ENCODE measurements around the gene NCF4.

NCF4 gene

DNA sequence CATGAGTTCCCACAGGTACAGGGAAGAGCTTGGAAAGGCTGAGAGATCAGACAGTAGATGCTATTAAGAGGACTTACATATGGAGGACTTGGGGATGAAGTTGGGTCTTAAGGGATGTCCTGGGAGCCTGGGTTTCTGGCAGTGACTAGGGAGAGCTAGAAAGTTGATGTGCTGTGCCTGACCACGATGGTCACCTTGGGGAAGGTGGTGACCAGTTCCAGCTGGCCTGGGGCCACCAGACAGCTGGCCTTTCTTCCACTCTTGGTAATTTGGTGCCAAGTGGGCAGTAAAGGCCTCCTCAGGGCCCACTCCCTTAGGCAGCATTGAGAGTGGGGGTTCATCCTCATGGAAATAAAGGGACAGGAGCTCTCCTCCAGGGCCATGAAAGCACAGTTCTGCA lies 38.7 kb downstream of the NCF4 start:
- no peak for DNase-seq

DNA sequence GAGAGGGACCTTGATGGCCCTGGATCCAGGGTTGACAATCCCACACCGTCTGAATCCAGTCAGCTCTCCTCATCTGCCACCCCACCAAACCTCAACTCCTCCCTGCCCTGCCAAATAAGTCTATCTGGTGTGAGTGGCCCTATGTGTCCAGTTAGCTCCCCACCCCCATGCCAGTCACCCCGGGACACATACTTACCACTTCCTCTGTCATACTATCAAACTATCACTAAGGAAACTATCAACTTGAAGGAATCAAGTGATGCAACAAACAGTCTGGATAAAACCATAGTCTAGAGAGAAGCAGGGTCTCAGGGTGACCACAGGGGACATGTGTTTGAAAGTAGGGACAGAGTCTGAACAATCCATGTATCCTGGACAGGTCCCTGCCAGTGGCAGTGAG lies 39.4 kb downstream of the NCF4 start:
- no peak for DNase-seq

DNA sequence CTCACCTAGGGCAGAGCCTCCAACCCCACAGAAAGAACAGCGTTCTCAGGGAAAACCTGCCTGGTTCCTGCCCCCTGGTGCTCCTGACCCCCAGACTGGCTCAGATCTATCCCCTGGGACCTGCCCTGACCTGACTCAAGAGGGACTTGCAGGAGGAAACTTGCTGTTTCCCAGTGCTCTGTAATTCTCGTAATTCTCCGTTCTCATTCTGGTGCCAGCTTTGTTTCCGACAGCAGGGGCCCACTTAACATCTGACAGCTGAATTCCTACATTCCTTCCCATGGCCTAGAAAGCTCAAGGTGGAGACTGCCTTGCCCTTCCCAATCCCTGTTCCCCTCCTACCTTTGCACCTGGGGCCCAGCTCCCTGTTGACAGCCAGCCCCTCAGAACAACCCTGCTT lies 40.1 kb downstream of the NCF4 start:
- DNase-seq: no peak

DNA sequence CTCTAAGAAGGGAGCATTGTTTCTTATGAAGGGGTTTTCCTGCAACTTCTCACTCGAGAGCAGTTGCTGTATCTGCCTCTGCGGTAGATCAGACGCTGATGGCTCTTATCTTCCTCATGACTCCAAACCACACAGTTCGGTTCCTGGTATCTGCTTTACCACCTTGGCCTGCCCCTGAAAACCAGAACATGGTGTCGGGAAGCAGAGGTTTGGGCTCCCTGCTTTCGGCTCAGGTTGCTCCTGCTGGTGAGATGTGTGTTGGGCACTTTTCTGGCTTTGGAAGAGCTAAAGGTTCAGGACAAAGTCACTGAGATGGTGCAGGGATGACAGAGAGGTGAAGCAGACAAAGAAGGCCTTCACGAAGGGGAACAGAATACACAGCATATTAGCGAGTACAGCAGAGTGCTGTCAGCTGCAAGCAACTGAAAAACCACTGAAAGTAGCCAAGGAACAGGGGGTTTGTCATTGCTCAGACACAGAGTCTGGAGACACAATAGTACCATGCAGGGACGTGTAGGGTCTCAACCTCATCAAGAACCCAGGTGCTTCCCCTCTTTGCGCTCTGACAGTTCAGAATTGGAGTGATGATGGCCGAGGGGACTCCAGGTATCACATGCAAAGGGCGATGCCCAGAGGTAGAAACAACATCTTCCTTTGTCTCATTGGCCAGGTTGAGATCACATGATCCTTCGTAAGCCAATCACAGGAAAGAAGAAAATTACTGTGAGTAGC lies 40.8 kb downstream of the NCF4 start:
- no peak for DNase-seq

DNA sequence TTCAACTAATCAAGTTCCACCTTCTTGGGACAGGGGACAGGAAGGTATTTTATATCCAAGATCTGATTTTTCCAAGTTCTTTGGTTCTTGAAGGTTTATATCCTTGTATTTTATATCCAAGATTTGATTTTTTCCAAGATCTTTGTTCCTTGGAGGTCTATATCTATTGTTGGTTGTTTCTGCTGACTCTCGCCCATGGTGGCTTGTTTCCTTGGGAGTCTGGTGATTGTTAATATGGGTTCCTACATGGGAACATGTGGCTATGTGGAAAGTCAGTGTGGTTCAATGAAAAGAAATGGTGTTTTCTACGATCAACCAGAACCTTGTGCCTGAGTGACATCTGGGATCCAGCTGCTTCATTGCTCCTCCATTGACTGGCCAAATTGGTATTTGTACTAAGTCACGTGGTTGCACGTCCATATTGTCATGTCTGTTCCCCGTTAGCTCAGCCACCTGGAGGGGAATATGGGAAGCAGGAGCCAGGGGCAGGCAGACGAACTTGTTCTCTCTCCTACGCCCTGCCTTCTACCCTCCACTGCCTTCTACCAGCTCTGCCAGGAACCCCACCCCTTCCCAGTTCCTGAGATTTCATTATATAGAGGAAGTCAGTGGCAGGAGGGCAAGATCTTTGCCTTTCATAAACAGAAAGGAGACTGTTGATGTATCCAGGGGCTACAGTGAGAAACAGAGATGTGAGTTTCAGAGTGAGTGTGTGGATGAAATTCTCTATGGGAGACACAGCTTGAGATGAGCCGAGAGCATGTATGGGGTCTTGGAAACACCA lies 41.5 kb downstream of the NCF4 start:
- no peak for DNase-seq

DNA sequence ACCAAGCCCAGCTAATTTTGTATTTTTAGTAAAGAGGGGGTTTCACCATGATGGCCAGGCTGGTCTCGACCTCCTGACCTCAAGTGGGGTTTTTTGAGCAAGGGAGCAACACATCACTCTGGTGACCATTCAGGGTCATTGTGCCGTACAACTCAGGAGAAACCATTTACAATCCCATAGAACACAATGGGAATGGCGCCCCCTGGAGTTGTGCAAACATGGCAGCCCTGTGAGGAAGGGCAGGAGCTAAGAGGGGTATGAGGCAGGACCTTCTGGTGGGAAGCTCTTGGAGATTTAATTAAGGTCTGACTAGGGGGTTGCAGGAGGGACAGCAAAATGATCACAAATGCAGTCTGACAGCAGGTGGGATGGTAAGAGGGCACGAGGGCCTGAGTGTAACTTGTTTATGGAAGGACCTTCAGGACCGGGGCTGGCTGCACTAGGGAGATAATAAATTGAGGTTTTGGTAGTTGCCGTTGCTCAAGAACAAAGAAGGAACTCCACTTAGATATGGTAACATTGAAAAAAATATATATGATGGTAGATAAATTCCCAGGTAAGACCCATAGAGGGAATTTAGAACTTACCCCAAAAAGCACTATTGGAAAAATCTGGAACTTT lies 43.6 kb downstream of the NCF4 start:
- DNase-seq: no peak

DNA sequence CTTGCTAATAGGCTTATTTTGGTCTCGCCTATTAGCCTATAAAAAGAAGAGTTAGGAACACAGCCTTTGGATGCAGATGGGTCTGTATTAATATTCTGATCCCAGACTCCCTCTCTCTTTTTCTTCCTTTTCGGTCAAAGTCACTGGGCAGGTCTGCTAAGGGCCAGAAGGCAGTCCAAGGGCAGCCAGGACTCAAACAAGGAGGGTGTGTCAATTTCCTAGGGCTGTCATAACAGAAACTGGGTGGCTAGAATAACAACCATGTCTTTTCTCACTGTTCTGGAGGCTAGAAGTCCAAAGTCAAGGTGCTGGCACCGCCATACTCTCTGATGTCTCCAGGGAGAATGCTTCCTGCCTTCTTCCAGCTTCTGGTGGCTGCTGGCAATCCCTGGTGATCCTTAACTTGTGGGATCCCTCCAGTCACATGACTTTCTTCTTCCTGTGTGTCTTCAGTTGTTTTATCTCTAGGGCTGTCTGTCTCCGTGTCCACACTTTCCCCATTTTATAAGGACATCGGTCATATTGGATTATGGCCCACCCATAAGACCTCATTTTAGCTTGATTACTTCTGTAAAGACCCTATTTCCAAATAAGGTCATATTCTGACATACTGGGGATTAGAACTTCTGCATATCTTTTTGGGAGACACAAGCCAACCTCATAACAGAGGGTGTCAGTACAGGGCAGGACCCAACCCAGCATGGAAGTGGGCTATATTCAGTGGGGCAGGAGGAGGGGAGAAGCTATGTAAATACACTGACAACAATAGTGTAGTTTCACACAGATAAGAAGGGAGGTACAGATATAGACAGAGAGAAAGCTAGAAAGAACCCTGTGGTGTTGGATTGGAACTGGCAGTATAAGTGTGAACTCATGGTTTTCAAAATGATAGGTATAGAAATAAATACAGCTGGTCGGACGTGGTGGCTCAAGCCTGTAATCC lies 46.7 kb downstream of the NCF4 start:
- DNase-seq: no peak

DNA sequence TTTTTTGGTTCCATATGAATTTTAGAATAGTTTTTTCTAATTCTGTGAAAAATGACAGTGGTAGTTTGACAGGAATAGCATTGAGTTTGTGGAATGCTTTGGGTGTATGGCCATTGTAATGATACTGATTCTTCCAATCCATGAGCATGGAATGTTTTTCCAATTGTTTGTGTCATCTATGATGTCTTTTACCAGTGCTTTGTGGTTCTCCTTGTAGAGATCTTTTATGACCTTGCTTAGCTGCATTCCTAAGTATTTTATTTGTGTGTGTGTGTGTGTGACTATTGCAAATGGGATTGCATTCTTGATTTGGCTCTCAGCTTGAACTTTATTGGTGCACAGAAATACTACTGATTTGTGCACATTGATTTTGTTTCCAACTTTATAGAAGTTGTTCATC lies 49.7 kb downstream of the NCF4 start:
- DNase-seq: no peak

DNA sequence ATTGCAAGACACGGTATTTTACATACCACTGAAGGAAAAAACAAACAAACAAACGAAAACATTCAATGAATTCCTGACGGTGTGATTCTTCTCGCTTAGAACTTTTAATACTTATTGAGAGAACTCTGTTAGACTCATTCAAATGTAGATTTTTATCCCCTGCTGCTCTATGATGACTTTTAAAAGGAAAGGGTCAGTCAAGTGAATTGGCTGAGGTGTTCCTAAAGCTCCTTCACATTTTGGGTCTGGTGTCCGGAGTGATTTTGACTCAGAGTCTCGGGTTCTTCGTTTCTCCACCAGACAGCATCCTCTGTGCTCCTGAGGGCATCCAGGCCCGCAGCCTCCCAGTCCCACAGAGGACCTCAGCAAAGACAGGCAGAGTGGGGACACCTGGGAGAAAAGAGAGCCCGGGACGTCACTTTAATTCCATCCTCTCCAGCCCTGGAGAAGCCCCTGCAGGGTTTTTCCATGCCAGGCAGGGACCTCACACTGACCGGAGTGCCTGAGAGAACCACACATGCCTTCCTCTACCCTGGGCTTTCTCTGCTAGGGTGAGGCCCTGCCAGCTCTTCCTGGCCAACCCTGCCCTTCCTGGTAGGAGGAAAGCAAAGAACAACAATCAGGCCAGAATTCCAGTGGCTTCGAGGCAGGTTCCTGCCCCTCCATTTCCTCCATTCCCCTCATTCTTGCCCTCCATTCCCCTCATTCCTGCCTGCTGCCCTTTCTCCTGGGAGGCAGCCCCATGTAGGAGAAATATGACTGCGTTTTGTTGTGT lies 51.3 kb downstream of the NCF4 start:
- no peak for DNase-seq

DNA sequence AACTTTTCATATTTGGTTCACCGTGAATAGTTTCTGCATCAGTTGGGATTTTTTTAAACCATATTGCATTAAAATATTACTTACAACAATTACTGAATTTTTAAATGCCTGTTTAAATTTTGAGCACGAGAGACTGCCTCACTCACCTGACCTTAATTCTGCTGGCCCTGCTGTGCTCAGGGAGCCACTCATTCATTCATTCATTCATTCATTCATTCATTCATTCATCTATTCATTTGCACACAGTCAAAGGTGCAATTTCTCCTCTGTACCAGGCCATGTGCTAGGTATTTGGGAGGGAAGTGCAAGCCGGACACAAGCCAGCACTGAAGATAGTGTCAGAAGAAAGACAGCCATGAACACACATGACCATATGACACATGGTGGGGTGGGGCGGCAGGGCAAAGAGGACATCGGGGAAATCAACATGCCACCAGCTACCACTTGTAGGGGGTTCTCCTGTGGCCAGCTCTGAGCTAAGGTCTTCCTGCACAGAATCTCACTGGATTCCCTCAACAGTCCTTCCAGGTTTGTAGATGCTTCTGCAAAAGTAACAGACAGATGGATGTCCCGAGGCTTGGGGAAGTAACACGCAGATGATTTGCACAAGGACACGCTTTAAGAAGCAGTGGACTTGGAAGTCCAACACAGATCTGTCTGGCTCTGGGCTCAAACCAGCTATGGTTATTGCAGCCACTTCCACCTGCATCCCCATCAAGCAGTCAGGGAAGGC lies 52.1 kb downstream of the NCF4 start:
- DNase-seq: peak; percentile 46

DNA sequence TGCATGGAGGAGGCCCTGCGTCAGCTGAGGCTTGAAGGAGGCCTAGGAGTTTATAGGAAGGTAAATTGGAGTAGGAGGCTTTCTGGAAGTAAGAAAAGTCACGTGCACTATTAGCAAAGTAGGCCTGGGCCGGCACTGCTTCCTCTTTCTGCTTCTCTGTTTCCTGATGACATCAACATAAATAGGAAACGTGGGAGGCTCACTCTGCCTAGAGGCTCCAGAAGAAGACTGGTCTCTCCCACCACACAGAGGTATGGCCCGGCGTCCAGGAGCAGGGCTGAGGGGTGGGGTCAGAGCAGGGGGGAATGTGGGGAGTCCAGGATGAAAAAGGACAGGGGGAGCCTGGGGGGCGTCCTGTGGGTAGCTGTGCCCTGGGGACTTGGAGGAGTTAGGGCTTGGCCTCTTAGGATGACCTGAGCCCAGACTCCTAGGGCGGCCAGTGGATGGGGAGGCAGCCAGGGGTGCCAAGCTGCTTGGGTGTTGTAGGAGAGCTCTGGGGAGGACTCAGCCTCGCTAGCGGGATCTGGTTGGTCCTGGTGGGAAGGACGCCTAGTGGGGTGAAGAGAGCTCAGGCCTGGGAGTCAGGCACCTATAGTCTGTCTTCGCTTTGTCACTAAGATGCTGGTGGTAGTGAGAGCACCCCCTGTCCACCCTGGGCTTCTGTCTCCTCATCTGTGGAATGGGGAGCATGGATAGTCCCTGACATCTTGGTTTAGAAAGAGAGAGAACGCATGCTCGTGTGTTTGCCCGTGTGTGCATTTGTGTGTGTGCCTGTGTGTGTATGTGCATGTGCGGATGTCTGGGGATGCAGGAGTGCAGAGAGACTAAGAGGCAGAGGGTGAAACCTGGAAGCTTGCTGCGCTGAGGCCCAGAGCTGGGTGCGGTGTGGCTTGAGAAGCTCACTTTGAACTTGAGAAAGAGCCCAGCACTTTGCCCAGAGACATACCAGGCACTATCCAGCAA lies 52.9 kb downstream of the NCF4 start, which contains the start of gene CSF2RB:
CSF2RB (plus strand) TSS at position 202 of the 963 bp plus-strand sequence. CDS start 8,580 bp downstream, outside the sequence.
- DNase-seq: peak; percentile 43

DNA sequence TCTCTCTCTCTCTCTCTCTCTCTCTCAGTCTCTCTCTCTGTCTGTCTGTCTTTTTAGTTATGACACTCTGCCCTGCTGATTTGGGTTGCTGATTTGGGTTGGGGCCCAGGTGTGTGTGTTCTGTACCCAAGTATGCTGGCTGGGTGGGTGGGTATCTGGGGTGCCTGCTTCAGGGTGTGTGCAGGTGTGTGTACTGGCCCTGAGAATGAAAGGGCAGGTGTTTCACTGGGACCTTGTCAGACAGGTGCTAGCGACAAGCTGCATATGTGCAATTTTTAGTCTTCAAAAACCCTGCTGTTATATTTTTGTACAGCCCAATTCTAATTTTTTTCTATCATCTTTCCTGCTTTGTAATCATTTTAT lies 53.6 kb downstream of the NCF4 start:
- no peak for DNase-seq

DNA sequence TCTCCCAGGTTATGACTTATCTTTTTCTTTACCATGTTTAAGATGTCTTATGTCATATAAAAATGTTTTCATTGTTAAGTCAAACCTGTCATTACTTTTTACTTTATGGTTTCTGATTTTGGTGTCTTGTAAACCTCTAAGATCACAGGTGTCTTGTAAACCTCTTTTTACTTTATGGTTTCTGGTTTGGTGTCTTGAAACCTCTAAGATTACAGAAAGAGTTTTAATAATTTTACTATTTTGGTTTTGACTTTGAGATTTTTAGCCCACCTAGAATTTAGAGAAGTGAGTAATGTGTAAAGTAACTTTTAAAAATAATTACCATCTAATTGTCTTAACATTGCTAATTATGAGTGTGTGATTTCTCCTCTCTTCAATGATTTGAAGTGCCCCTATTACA lies 55.2 kb downstream of the NCF4 start:
- no peak for DNase-seq

DNA sequence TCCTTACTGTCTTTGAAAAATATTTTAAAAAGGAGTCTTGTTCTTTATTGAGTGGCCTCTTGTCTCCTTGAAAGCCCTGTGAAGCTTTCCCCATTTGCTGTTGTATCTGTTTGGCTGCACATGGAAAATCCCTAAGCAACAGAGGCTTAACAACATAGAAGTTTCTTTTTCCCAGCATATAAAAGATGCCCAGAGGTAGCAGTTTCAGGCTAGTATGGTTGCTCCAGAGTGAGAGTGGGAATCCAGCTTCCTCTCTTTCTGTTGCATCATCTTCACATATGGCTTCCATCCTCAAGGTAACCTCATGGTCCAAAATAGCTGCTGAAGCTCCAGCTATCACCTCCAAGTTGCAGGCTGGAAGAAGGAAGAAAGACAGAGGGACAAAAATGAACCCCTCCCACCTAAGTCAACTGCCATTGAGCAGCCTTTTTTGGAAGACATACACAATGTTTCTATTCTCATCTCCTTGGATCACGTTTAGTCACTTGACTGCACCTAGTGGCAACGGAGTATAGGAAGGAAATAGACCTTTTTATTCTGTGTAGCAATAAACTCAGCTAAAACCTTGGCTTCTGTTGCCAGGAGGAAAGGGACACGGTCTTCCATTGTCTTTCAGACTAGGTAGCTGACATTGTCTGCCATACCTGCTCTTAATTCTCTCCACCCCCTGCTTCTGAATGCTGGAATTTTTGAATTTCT lies 57.9 kb downstream of the NCF4 start:
- no peak for DNase-seq

DNA sequence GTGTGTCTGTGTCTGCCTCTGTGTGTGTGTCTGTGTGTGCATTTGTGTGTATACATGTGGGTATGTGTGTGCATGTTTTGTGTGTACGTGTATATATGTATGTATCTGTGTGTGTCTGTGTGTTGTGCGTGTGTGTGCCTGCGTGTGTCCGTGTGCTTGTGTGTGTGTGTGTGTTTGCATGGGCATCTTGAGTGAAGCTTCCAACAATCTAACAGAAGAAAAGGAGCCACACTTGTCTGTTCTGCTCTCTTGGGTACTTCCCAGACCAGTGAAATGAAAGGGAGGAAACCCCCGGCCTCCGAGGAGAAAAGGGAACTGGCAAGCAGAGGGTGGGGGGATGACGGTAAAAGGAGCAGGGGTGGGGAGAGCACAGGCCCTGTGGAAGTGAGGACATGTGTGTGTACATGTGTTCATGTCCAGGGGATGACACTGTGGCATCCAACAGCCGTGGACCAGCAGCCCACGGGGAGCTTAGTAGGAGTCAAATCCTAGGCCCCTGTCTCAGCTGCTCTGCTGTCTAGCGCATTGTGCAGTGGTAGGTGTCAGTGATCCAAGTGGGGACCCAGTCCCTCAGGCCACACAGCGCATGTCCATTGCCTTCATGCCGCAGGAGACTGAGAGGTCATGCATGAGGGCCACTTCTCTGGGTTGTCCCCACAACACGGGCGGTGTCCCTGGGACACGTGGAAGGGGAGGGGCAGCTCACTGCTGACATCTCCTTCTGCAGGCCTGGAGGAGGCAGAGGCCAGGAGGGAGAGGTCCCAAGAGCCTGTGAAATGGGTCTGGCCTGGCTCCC lies 60.7 kb downstream of the NCF4 start:
- DNase-seq: no peak

DNA sequence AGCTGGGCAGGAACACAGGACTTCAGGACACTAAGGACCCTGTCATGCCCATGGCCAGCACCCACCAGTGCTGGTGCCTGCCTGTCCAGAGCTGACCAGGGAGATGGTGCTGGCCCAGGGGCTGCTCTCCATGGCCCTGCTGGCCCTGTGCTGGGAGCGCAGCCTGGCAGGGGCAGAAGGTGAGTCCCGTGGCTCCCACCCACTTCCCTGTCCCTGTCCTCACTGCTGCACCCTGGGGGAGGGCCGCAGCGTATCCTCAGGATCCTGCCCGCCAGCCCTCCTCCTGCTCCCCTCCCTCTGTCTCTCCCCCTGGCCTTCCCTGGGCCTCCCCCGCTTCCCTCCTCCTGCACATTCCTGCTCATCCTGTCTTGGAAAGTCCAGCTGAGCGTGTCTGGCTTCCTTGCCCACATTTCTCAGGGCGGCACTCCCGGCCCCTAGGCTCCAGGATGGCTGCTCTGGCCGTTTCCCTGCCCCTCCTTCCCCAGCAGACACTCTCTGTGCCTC lies 61.4 kb downstream of the NCF4 start:
- DNase-seq: no peak

DNA sequence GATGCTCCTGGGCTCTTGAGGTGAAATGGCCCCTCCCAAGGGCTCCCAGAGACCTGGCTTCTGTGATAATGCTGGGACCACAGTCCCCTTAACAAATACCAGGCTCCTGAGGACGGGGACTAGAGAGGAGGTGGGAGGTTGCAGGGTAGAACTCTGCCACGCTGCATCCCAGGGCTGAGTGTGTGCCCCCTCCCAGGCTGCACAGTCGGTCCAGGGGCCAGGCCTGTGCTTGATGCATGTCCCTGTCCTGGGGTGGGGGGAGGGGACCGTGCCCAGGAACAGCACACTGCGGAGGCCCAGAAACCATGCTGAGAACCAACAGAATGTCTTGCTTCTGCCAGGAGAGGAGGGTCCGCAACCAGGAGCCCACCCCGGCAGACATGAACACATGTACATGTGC lies 61.9 kb downstream of the NCF4 start:
- DNase-seq: no peak

DNA sequence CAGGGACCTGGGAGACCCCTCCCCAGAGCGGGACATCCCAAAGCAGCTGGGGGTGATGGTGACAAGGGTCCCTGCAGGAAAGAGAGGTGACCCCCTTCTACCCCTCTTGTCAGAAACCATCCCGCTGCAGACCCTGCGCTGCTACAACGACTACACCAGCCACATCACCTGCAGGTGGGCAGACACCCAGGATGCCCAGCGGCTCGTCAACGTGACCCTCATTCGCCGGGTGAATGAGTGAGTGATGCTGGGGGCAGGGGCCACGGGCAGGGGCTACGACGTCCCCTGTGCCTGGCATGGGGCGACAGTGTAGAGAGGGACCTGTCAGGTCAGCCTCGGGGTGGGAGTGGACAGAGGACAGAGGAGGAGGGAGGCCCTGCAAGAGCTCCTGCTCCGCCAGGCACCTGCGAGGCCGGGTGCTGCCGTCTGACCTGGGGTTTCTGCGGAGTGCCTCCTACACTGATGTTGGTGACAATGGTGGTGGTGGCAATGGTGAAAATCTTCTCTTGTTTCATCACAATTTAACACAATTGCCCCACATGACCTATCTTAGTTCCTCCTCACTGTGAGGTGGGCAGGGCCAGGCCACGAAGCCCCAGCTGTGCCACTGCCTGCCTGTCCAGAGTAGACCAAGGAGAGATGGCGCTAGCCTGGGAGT lies 62.5 kb downstream of the NCF4 start:
- no peak for DNase-seq
